Activated CD4-positive, alpha-beta T cell treated with anti-CD3 and anti-CD28 coated beads, Interleukin-2, amount 50 U/mL, for 1 hour (primary cell): ENCODE measurements around the gene CREBRF.
"Not testable (repeated sequence)": the region's sequence is repeated elsewhere in the genome, so short reads cannot be mapped to it uniquely, and the experiment has no call there.

ENCODE experiments used
- DNase-seq: peaks from one replicate; pipeline ENCODE4 v3.0.0-alpha.2; 2020

The CREBRF gene

GRCh38 chr5:173055983-173056782 is at the start of gene CREBRF:
CREBRF (plus strand) TSS chr5:173056352; CDS start chr5:173080776, 24,424 bp downstream.
- DNase-seq, result peak; percentile 99

GRCh38 chr5:173010021-173010420 is 46.1 kb upstream of the CREBRF start:
- DNase-seq, result no peak

- no peak for DNase-seq
These were observed 45.3 kb upstream of the CREBRF start for GRCh38 chr5:173010547-173011464.

GRCh38 chr5:173011566-173011965 is 44.6 kb upstream of the CREBRF start:
- DNase-seq, result no peak

- no peak for DNase-seq
These were observed 43.3 kb upstream of the CREBRF start for GRCh38 chr5:173012882-173013281.

- DNase-seq, result no peak
These were observed 41.5 kb upstream of the CREBRF start for GRCh38 chr5:173014671-173015070.

GRCh38 chr5:173015192-173015591 is 41.0 kb upstream of the CREBRF start:
- no peak for DNase-seq

GRCh38 chr5:173015598-173016455 is 40.3 kb upstream of the CREBRF start:
- no peak for DNase-seq

GRCh38 chr5:173016598-173017046 is 39.5 kb upstream of the CREBRF start:
- DNase-seq, result no peak

GRCh38 chr5:173017087-173017486 is 39.1 kb upstream of the CREBRF start:
- DNase-seq, result not testable (repeated sequence)

GRCh38 chr5:173018358-173018757 is 37.8 kb upstream of the CREBRF start:
- DNase-seq, result no peak

GRCh38 chr5:173020154-173020581 is 36.0 kb upstream of the CREBRF start:
- no peak for DNase-seq

- DNase-seq, result no peak
These were observed 35.5 kb upstream of the CREBRF start for GRCh38 chr5:173020643-173021042.

- DNase-seq, result no peak
These were observed 30.5 kb upstream of the CREBRF start for GRCh38 chr5:173025651-173026050.

GRCh38 chr5:173027905-173028304 is 28.2 kb upstream of the CREBRF start:
- no peak for DNase-seq

- DNase-seq, result no peak
These were observed 27.3 kb upstream of the CREBRF start for GRCh38 chr5:173028811-173029327.

- DNase-seq, result no peak
These were observed 26.6 kb upstream of the CREBRF start for GRCh38 chr5:173029499-173029921.

GRCh38 chr5:173032096-173032495 is 24.1 kb upstream of the CREBRF start:
- not testable (repeated sequence) for DNase-seq

- DNase-seq, result no peak
These were observed 23.4 kb upstream of the CREBRF start for GRCh38 chr5:173032730-173033129.

GRCh38 chr5:173033923-173034322 is 22.2 kb upstream of the CREBRF start:
- no peak for DNase-seq

GRCh38 chr5:173035904-173036707 is 20.0 kb upstream of the CREBRF start:
- no peak for DNase-seq
